HEK293 (cell line): ENCODE data around the gene CSPG4.

Experiments
- ATF2 ChIP-seq: fragments of 450-650 bp; formaldehyde crosslinking; IDR thresholded peaks from 2 replicates; pipeline ENCODE4 v1.5.1; 2016; ENCODE audit warnings: missing biosample characterization, missing genetic modification characterization, low read depth
- CTCF ChIP-seq: fragments of 450-650 bp; formaldehyde crosslinking; IDR thresholded peaks from 2 replicates; pipeline ENCODE4 v1.5.1; 2016; ENCODE audit warnings: missing biosample characterization, missing genetic modification characterization
- HOXC10 ChIP-seq: sonication (generic); formaldehyde crosslinking; IDR thresholded peaks from 2 replicates; pipeline ENCODE4 v1.8.1; 2023; ENCODE audit warnings: mild to moderate bottlenecking, missing genetic modification reagents
- MZF1 ChIP-seq: fragments of 450-650 bp; formaldehyde crosslinking; IDR thresholded peaks from 2 replicates; pipeline ENCODE4 v1.5.1; 2017; ENCODE audit warnings: missing biosample characterization, missing genetic modification characterization, borderline replicate concordance
- PBX3 ChIP-seq: sonication (generic); formaldehyde crosslinking; IDR thresholded peaks from 2 replicates; pipeline ENCODE4 v1.8.1; 2022; ENCODE audit warnings: mild to moderate bottlenecking, moderate library complexity, missing genetic modification reagents
- REST ChIP-seq: fragments of 450-650 bp; formaldehyde crosslinking; IDR thresholded peaks from 2 replicates; pipeline ENCODE4 v1.5.1; 2016; ENCODE audit warnings: missing biosample characterization, missing genetic modification characterization
- ZBTB6 ChIP-seq: fragments of 450-650 bp; formaldehyde crosslinking; IDR thresholded peaks from 2 replicates; pipeline ENCODE4 v1.5.1; 2017; ENCODE audit warnings: missing biosample characterization, missing genetic modification characterization
- ZBTB7A ChIP-seq: fragments of 450-650 bp; formaldehyde crosslinking; IDR thresholded peaks from 2 replicates; pipeline ENCODE4 v1.5.1; 2016; ENCODE audit warnings: low read depth, missing biosample characterization, missing genetic modification characterization
- ZNF140 ChIP-seq: fragments of 450-650 bp; formaldehyde crosslinking; IDR thresholded peaks from 2 replicates; pipeline ENCODE4 v1.5.1; 2016; ENCODE audit warnings: missing biosample characterization, missing genetic modification characterization
- ZNF157 ChIP-seq: fragments of 450-650 bp; formaldehyde crosslinking; IDR thresholded peaks from 2 replicates; pipeline ENCODE4 v1.5.1; 2016; ENCODE audit warnings: missing biosample characterization, missing genetic modification characterization
- ZNF274 ChIP-seq, 2 experiments: fragments of 200-500 bp in 1 of 2; fragments of 450-650 bp in 1 of 2; sonication (Bioruptor generic) in 1 of 2; formaldehyde crosslinking in 1 of 2; IDR thresholded peaks; 2 replicates each; pipeline versions ENCODE4 v1.5.1 to v1.6.1; 2014 to 2016; ENCODE audit warnings: borderline replicate concordance in 1 of 2, inconsistent platforms in 1 of 2, low read length in 1 of 2, missing biosample characterization in 1 of 2, missing genetic modification characterization in 1 of 2
- ZNF398 ChIP-seq: fragments of 450-650 bp; formaldehyde crosslinking; IDR thresholded peaks from 2 replicates; pipeline ENCODE4 v1.5.1; 2017; ENCODE audit warnings: missing biosample characterization, missing genetic modification characterization
- ZNF510 ChIP-seq: fragments of 450-650 bp; formaldehyde crosslinking; IDR thresholded peaks from 2 replicates; pipeline ENCODE4 v1.5.1; 2018; ENCODE audit warnings: mild to moderate bottlenecking, missing genetic modification characterization, missing biosample characterization; ENCODE audit not compliant: insufficient replicate concordance
- ZNF777 ChIP-seq: fragments of 450-650 bp; formaldehyde crosslinking; IDR thresholded peaks from 2 replicates; pipeline ENCODE4 v1.5.1; 2017; ENCODE audit warnings: missing biosample characterization, missing genetic modification characterization, borderline replicate concordance

GRCh38 chr15:75729326-75730069 is 16.9 kb upstream of the CSPG4 start:
- TF ChIP-seq HOXC10 (CRISPR knock-in tag), result no peak
- no peak for TF ChIP-seq ZNF274 (IDR thresholded peaks at IDR 0.05; ENCODE audit: low read length)
- no peak for TF ChIP-seq ZNF274 (tag by site-specific recombination; IDR thresholded peaks at IDR 0.05; ENCODE audit: borderline replicate concordance)
- no peak for TF ChIP-seq CTCF (tag by site-specific recombination)
- no peak for TF ChIP-seq ZBTB7A (tag by site-specific recombination)
- no peak for TF ChIP-seq ZBTB6 (tag by site-specific recombination)
- no peak for TF ChIP-seq ATF2 (tag by site-specific recombination)
- TF ChIP-seq REST, result no peak
- TF ChIP-seq ZNF510, result no peak
- no peak for TF ChIP-seq MZF1 (tag by site-specific recombination)
- no peak for TF ChIP-seq ZNF157 (tag by site-specific recombination)
- TF ChIP-seq ZNF777 (tag by site-specific recombination), result no peak
- TF ChIP-seq ZNF398 (tag by site-specific recombination), result no peak
- TF ChIP-seq ZNF140 (tag by site-specific recombination), result no peak
- no peak for TF ChIP-seq PBX3
